OCI-LY3 (cell line): Measurements from ENCODE around the gene RDH5.

Experiments
- H2AFZ ChIP-seq: fragments of 200-600, 300-600 bp; shearing (Covaris generic); 2 replicates; pipeline ENCODE4 v1.6.0; 2014; ENCODE audit warnings: antibody characterized with exemption, low read depth, low read length
- H3K27ac ChIP-seq: fragments of 200-600, 300-600 bp; sonication (generic); 2 replicates; pipeline ENCODE4 v1.5.1; 2014; ENCODE audit warnings: mild to moderate bottlenecking, low read length, moderate library complexity, mixed read lengths
- H3K27me3 ChIP-seq: fragments of 200-600, 300-600 bp; sonication (generic); 2 replicates; pipeline ENCODE4 v1.6.1; 2014; ENCODE audit warnings: low read depth, low read length, mixed read lengths
- H3K36me3 ChIP-seq: fragments of 200-600, 300-600 bp; sonication (generic); replicated peaks from 2 replicates; pipeline ENCODE3; 2014; ENCODE audit warnings: low read depth, low read length, mixed read lengths
- H3K4me1 ChIP-seq: fragments of 300-600, 200-600 bp; sonication (generic); 2 replicates; pipeline ENCODE4 v1.6.1; 2014; ENCODE audit warnings: low read length, mixed read lengths
- H3K4me2 ChIP-seq: fragments of 200-600, 300-600 bp; sonication (generic); 2 replicates; pipeline ENCODE4 v1.6.1; 2014; ENCODE audit warnings: low read length, mixed read lengths
- H3K4me3 ChIP-seq: fragments of 300-600, 200-600 bp; sonication (generic); 2 replicates; pipeline ENCODE4 v1.5.1; 2014; ENCODE audit warnings: antibody characterized with exemption, mild to moderate bottlenecking, low read length, moderate library complexity
- H3K79me2 ChIP-seq: fragments of 300-600, 200-600 bp; shearing (Covaris generic); 2 replicates; pipeline ENCODE4 v1.6.1; 2014; ENCODE audit warnings: mild to moderate bottlenecking, low read length, mixed read lengths
- H3K9ac ChIP-seq: fragments of 300-600, 200-600 bp; shearing (Covaris generic); 2 replicates; pipeline ENCODE4 v1.6.0; 2014; ENCODE audit warnings: mild to moderate bottlenecking, low read length, moderate library complexity
- H3K9me3 ChIP-seq: fragments of 200-600, 300-600 bp; shearing (Covaris generic); 2 replicates; pipeline ENCODE4 v1.6.1; 2014; ENCODE audit warnings: low read length, mixed read lengths; ENCODE audit not compliant: insufficient read depth
- H4K20me1 ChIP-seq: fragments of 200-600, 300-600 bp; sonication (generic); 2 replicates; pipeline ENCODE4 v1.6.1; 2016; ENCODE audit warnings: low read length, mixed read lengths; ENCODE audit not compliant: insufficient read depth
- CTCF ChIP-seq: fragments of 200-600, 300-600 bp; sonication (generic); IDR thresholded peaks from 2 replicates; pipeline ENCODE4 v1.5.1; 2014; ENCODE audit warnings: antibody characterized with exemption, low read length, low read depth
- EZH2phosphoT487 ChIP-seq: fragments of 200-600 bp; shearing (Covaris generic); IDR thresholded peaks from 2 replicates; pipeline ENCODE4 v1.6.1; 2018; ENCODE audit warnings: antibody characterized with exemption, mixed run types, low read depth

The RDH5 gene

GRCh38 chr12:55687746-55688145, 32.4 kb upstream of the RDH5 start:
- Histone ChIP-seq H3K9me3 (no peaks in the 10 kb centered on the region), H2AFZ (no peak overlapping the region), H3K36me3 (no peaks in the 10 kb centered on the region), H3K4me1 (no peaks in the 10 kb centered on the region; the same call in 1 of the 2 replicates), H3K4me2 (no peak overlapping the region), H3K79me2 (no peaks in the 10 kb centered on the region), H3K27me3 (peaks cover 3% of the 10 kb centered on the region; the same call in 1 of the 2 replicates), H3K27ac (no peak overlapping the region), H4K20me1 (no peaks in the 10 kb centered on the region), H3K4me3 (no peak overlapping the region), H3K9ac (no peak overlapping the region)
- TF ChIP-seq EZH2phosphoT487, result no peak
- no peak for TF ChIP-seq CTCF

GRCh38 chr12:55688716-55689655, 31.2 kb upstream of the RDH5 start:
- no peaks in the 10 kb centered on the region for H3K4me1 ChIP-seq
- no peaks in the 10 kb centered on the region for H4K20me1 ChIP-seq
- TF ChIP-seq EZH2phosphoT487 (no peak), CTCF (no peak)
- H3K27ac ChIP-seq, result no peak overlapping the region
- no peak overlapping the region for H3K4me2 ChIP-seq
- no peaks in the 10 kb centered on the region for H3K27me3 ChIP-seq
- no peak overlapping the region for H3K4me3 ChIP-seq
- no peak overlapping the region for H2AFZ ChIP-seq
- H3K36me3 ChIP-seq, result no peaks in the 10 kb centered on the region
- H3K9ac ChIP-seq, result no peak overlapping the region
- no peaks in the 10 kb centered on the region for H3K79me2 ChIP-seq
- H3K9me3 ChIP-seq, result no peaks in the 10 kb centered on the region

- Histone ChIP-seq H4K20me1 (no peaks in the 10 kb centered on the region), H3K36me3 (no peaks in the 10 kb centered on the region), H3K27me3 (no peaks in the 10 kb centered on the region), H3K4me3 (no peak overlapping the region), H3K4me2 (no peak overlapping the region), H3K79me2 (no peaks in the 10 kb centered on the region), H3K4me1 (no peaks in the 10 kb centered on the region), H3K27ac (no peak overlapping the region), H3K9ac (no peak overlapping the region), H2AFZ (no peak overlapping the region), H3K9me3 (no peaks in the 10 kb centered on the region)
- no peak for TF ChIP-seq EZH2phosphoT487
- TF ChIP-seq CTCF, result no peak
Measured at GRCh38 chr12:55692631-55693322, 27.4 kb upstream of the RDH5 start.
